Calu3 (cell line): ENCODE measurements around the gene MYH10. TPM values are rescaled to one million over a fixed set of nuclear protein-coding genes. Genes with fewer than 3 reads are reported as not detected.
A peak's percentile ranks its signal among the peaks of the same experiment; 100 is the strongest.

ENCODE experiments used
- BruUV-seq: library from RNA; stranded (reverse); fragments of 400-500 nt; replicated peaks from 2 replicates; lab custom pipeline; 2021; lab: Mats Ljungman, UMichigan
- CTCF ChIA-PET: fragments of 300-600 bp; sonication (Branson Sonifier 250); formaldehyde crosslinking; loops from one replicate; lab custom pipeline; 2022; ENCODE audit warnings: antibody characterized with exemption; lab: Charles Lee
- DNase-seq: peaks from one replicate; pipeline ENCODE4 v3.0.0; 2022
- H3K27ac Mint-ChIP-seq: one replicate; pipeline ENCODE4 v1.8.0; 2022; ENCODE audit warnings: mixed read lengths; ENCODE audit not compliant: unreplicated experiment
- H3K27me3 Mint-ChIP-seq: one replicate; pipeline ENCODE4 v1.8.0; 2022; ENCODE audit warnings: mixed read lengths; ENCODE audit not compliant: unreplicated experiment
- H3K36me3 Mint-ChIP-seq: one replicate; pipeline ENCODE4 v1.8.0; 2022; ENCODE audit warnings: mild to moderate bottlenecking, moderate library complexity, mixed read lengths; ENCODE audit not compliant: insufficient read depth, unreplicated experiment
- H3K4me1 Mint-ChIP-seq: one replicate; pipeline ENCODE4 v1.8.0; 2022; ENCODE audit warnings: mild to moderate bottlenecking, low read depth, mixed read lengths; ENCODE audit not compliant: unreplicated experiment
- H3K4me3 Mint-ChIP-seq: one replicate; pipeline ENCODE4 v1.8.0; 2022; ENCODE audit warnings: mild to moderate bottlenecking, low read depth, moderate library complexity, mixed read lengths; ENCODE audit not compliant: unreplicated experiment
- H3K9me3 Mint-ChIP-seq: one replicate; pipeline ENCODE4 v1.8.0; 2022; ENCODE audit warnings: low read depth, mixed read lengths; ENCODE audit not compliant: unreplicated experiment
- intact Hi-C: fragments of 100-400 bp; cut with micrococcal nuclease; formaldehyde crosslinking; loops from one replicate; pipeline ENCODE4 v1.10.0; 2022; ENCODE audit not compliant: unreplicated experiment
- total RNA-seq: library from RNA; stranded (reverse); gene quantifications from 2 replicates; pipeline ENCODE4 v1.2.3, GENCODE V29; 2022
- TF ChIP-seq, protein P1 (sequence below): fragments of 200-600 bp; IDR thresholded peaks from one replicate; pipeline ENCODE4 v1.8.0; 2022; ENCODE audit warnings: antibody characterized with exemption; ENCODE audit not compliant: unreplicated experiment

The MYH10 gene
- total RNA-seq, 1 experiment from 2014 or later: 37.0 TPM

DNA sequence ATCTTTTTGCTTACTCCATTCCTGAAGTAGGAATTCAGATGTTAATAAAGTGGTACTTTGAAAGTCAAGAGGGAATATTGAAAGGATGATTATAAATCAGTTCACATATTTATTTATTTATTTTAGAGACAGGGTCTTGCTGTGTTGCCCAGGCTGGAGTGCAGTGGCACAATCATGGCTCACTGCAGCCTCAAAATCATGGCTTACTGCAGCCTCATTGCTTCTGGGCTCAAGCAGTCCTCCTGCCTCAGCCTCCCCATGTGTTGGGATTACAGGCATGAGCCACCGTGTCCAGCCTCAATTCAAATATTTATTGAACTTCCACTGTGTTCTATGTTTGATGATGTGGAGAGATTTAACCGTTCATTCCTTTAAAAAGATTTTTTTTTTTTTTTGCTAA is 188.2 kb downstream of the MYH10 start:
- Mint-ChIP-seq H3K4me1 (peaks cover 13% of the 10 kb centered on the region), H3K27me3 (no peaks in the 10 kb centered on the region), H3K27ac (no peak overlapping the region), H3K36me3 (peaks cover 20% of the 10 kb centered on the region), H3K4me3 (no peak overlapping the region), H3K9me3 (no peaks in the 10 kb centered on the region)
- DNase-seq: no peak
- BruUV-seq: no TSS peak
- TF ChIP-seq, protein P1, sequence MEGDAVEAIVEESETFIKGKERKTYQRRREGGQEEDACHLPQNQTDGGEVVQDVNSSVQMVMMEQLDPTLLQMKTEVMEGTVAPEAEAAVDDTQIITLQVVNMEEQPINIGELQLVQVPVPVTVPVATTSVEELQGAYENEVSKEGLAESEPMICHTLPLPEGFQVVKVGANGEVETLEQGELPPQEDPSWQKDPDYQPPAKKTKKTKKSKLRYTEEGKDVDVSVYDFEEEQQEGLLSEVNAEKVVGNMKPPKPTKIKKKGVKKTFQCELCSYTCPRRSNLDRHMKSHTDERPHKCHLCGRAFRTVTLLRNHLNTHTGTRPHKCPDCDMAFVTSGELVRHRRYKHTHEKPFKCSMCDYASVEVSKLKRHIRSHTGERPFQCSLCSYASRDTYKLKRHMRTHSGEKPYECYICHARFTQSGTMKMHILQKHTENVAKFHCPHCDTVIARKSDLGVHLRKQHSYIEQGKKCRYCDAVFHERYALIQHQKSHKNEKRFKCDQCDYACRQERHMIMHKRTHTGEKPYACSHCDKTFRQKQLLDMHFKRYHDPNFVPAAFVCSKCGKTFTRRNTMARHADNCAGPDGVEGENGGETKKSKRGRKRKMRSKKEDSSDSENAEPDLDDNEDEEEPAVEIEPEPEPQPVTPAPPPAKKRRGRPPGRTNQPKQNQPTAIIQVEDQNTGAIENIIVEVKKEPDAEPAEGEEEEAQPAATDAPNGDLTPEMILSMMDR: no peak
- intact Hi-C loops: no loop called here
- CTCF ChIA-PET: no interaction called here

DNA sequence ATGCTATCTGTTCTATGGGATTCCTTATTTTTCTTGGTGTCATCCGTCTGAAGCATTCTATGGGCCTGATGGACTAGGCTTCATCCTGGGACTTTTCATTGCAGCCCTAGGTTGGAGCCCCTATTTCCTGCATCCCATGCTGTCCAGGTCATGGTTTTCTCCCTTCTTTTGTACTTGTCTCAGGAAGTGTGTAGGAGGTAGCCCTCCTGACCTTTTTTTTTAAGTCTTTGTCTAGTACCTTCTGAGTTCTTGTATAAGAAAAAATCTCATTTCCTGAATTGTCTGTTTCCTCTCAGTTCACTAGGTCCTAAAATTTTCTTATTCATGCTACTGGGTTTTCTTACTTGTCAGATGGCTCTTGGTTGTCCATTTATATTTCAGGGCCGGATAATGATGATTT is 188.8 kb downstream of the MYH10 start:
- H3K36me3 Mint-ChIP-seq: peaks cover 21% of the 10 kb centered on the region
- no peak overlapping the region for H3K4me3 Mint-ChIP-seq
- H3K27ac Mint-ChIP-seq: no peak overlapping the region
- CTCF ChIA-PET: no interaction called here
- DNase-seq: no peak
- no peaks in the 10 kb centered on the region for H3K27me3 Mint-ChIP-seq
- H3K9me3 Mint-ChIP-seq: no peaks in the 10 kb centered on the region
- intact Hi-C loops: no loop called here
- H3K4me1 Mint-ChIP-seq: peaks cover 13% of the 10 kb centered on the region
- TF ChIP-seq, protein P1: no peak
- BruUV-seq: no TSS peak

DNA sequence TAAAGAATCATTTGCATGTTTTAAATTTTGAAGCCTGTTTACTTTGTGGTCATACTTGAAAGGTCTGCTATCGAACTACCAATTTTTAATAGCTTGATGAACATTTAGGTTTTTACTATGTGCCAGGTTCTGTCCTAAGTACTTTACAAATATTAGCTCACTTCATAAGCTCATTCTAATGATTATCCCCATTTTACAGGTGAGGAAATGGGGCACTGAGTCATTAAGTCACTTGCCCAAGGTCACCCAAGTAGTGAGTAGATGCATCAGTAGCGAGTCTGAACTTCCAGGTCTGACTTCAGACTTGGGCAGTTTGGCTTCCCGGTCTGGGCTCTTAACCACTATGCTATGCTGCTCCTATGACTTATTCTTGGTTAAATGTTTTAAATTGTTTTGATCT is 190.8 kb downstream of the MYH10 start:
- H3K4me3 Mint-ChIP-seq: no peak overlapping the region
- BruUV-seq: no TSS peak
- H3K36me3 Mint-ChIP-seq: peaks cover 38% of the 10 kb centered on the region
- H3K9me3 Mint-ChIP-seq: no peaks in the 10 kb centered on the region
- CTCF ChIA-PET: no interaction called here
- H3K27me3 Mint-ChIP-seq: no peaks in the 10 kb centered on the region
- TF ChIP-seq, protein P1: no peak
- intact Hi-C loops: no loop called here
- no peak overlapping the region for H3K27ac Mint-ChIP-seq
- no peak for DNase-seq
- H3K4me1 Mint-ChIP-seq: peaks cover 13% of the 10 kb centered on the region

DNA sequence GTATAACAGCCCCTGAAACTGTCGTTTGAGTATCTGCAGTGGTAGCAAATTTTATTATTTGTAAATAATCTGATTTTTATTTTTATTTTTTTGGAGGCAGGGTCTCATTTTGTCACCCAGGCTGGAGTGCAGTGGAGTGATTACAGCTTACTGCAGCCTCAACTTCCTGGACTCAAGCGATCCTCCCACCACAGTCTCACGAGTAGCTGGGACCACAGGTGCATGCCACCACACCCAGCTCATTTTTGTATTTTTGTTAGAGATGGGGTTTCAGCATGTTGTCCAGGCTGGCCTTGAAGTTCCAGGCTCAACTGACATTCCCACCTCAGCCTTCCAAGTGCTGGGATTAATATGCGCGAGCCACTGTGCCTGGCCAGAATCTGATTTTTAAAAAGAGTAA is 192.1 kb downstream of the MYH10 start:
- DNase-seq: no peak
- BruUV-seq: no TSS peak
- Mint-ChIP-seq H3K4me3 (no peak overlapping the region), H3K27ac (no peak overlapping the region), H3K9me3 (no peaks in the 10 kb centered on the region), H3K27me3 (no peaks in the 10 kb centered on the region), H3K36me3 (peaks cover 38% of the 10 kb centered on the region), H3K4me1 (peaks cover 13% of the 10 kb centered on the region)
- CTCF ChIA-PET: no interaction called here
- TF ChIP-seq, protein P1: no peak
- intact Hi-C loops: no loop called here

DNA sequence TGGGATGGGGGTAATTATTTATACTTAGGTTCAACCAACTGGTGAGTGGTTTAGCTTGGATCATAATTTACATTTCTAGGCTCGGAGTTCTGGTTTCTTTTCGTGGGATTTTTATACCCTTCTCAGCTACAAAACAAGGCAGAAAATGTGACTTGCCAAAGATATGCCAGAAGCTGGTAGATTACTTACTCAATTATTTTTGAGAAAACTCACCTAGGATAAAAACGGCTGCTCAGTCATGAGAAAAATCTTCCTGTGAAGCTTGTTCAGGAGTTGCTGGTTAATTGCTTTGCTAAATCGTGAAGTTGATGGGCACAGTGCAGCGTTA is 193.7 kb downstream of the MYH10 start:
- intact Hi-C loops: no loop called here
- H3K4me1 Mint-ChIP-seq: peaks cover 13% of the 10 kb centered on the region

More for the DNA sequence above, 193.7 kb downstream of the MYH10 start:
- no peak for DNase-seq
- no peaks in the 10 kb centered on the region for H3K27me3 Mint-ChIP-seq
- H3K9me3 Mint-ChIP-seq: no peaks in the 10 kb centered on the region
- BruUV-seq: no TSS peak
- H3K4me3 Mint-ChIP-seq: peak overlapping the region; percentile 83
- peak overlapping the region; percentile 87 for H3K27ac Mint-ChIP-seq
- H3K36me3 Mint-ChIP-seq: peaks cover 38% of the 10 kb centered on the region
- TF ChIP-seq, protein P1: no peak
- CTCF ChIA-PET: interaction anchor here (0.8 kb wide), 1 partner anchor 27 kb away, joined by 4 read pairs; no protein-coding TSS in a partner anchor
